Measurements from ENCODE around the gene UBXN7.
"Not testable (repeated sequence)": the region's sequence is repeated elsewhere in the genome, so short reads cannot be mapped to it uniquely, and the experiment has no call there.

UBXN7 gene

GRCh38 chr3:196419386-196419785 is 12.8 kb downstream of the UBXN7 start:
- no peak for DNase-seq (ENCODE audit: low read depth in 2 of 2)

- DNase-seq (ENCODE audit: low read depth in 2 of 2), result no peak
Observed at GRCh38 chr3:196418601-196419000, 13.6 kb downstream of the UBXN7 start.

GRCh38 chr3:196414469-196414868 is 17.8 kb downstream of the UBXN7 start:
- DNase-seq (ENCODE audit: low read depth in 2 of 2), result no peak

GRCh38 chr3:196412704-196413103 is 19.5 kb downstream of the UBXN7 start:
- DNase-seq (ENCODE audit: low read depth in 2 of 2), result no peak

GRCh38 chr3:196409409-196409808 is 22.8 kb downstream of the UBXN7 start:
- no peak for DNase-seq (ENCODE audit: low read depth in 2 of 2)

GRCh38 chr3:196408565-196409300 is 23.5 kb downstream of the UBXN7 start:
- DNase-seq (ENCODE audit: low read depth in 2 of 2), result no peak

- no peak for DNase-seq (ENCODE audit: low read depth in 2 of 2)
Observed at GRCh38 chr3:196406811-196407470, 25.3 kb downstream of the UBXN7 start.

- no peak for DNase-seq (ENCODE audit: low read depth in 2 of 2)
Observed at GRCh38 chr3:196400331-196400730, 31.9 kb downstream of the UBXN7 start.

- DNase-seq (ENCODE audit: low read depth in 2 of 2), result no peak
Observed at GRCh38 chr3:196399485-196399945, 32.7 kb downstream of the UBXN7 start.

- DNase-seq (ENCODE audit: low read depth in 2 of 2), result no peak
Observed at GRCh38 chr3:196398782-196399181, 33.4 kb downstream of the UBXN7 start.

GRCh38 chr3:196397941-196398340 is 34.3 kb downstream of the UBXN7 start:
- DNase-seq (ENCODE audit: low read depth in 2 of 2), result no peak

GRCh38 chr3:196390116-196390515 is 42.1 kb downstream of the UBXN7 start:
- no peak for DNase-seq (ENCODE audit: low read depth in 2 of 2)

GRCh38 chr3:196388956-196389355 is 43.3 kb downstream of the UBXN7 start:
- no peak for DNase-seq (ENCODE audit: low read depth in 2 of 2)

- DNase-seq (ENCODE audit: low read depth in 2 of 2), result not testable (repeated sequence)
Observed at GRCh38 chr3:196387941-196388340, 44.3 kb downstream of the UBXN7 start.

GRCh38 chr3:196386797-196387196 is 45.4 kb downstream of the UBXN7 start:
- DNase-seq (ENCODE audit: low read depth in 2 of 2), result not testable (repeated sequence)

GRCh38 chr3:196386034-196386433 is 46.2 kb downstream of the UBXN7 start:
- DNase-seq (ENCODE audit: low read depth in 2 of 2), result not testable (repeated sequence)

GRCh38 chr3:196385446-196385845 is 46.8 kb downstream of the UBXN7 start:
- DNase-seq (ENCODE audit: low read depth in 2 of 2), result not testable (repeated sequence)

- no peak for DNase-seq (ENCODE audit: low read depth in 2 of 2)
Observed at GRCh38 chr3:196378146-196378841, 53.9 kb downstream of the UBXN7 start.

- no peak for DNase-seq (ENCODE audit: low read depth in 2 of 2)
Observed at GRCh38 chr3:196377321-196377720, 54.9 kb downstream of the UBXN7 start.

GRCh38 chr3:196365736-196366135 is 66.5 kb downstream of the UBXN7 start:
- no peak for DNase-seq (ENCODE audit: low read depth in 2 of 2)

GRCh38 chr3:196360586-196360985 is 71.6 kb downstream of the UBXN7 start:
- no peak for DNase-seq (ENCODE audit: low read depth in 2 of 2)

GRCh38 chr3:196358540-196358939 is 73.7 kb downstream of the UBXN7 start:
- DNase-seq (ENCODE audit: low read depth in 2 of 2), result not testable (repeated sequence)

GRCh38 chr3:196357905-196358304 is 74.3 kb downstream of the UBXN7 start:
- peak in 1 of 2 donors; percentile 2 for DNase-seq (ENCODE audit: low read depth in 2 of 2)

All from activated CD8-positive, alpha-beta memory T cell treated with anti-CD3 and anti-CD28 coated beads for 4 hours (primary cell).